GM23248 (cell line): ENCODE results near the gene GTF2H2C.
"Not testable (repeated sequence)": the region's sequence is repeated elsewhere in the genome, so short reads cannot be mapped to it uniquely, and the experiment has no call there.

Experiments used
- EZH2 ChIP-seq: fragments of 200-600 bp; sonication (generic); IDR thresholded peaks from 2 replicates; pipeline ENCODE4 v1.6.1; 2018; ENCODE audit warnings: antibody characterized with exemption, mild to moderate bottlenecking; ENCODE audit not compliant: insufficient read depth, poor library complexity, severe bottlenecking
- EZH2phosphoT487 ChIP-seq: fragments of 200-600 bp; sonication (generic); IDR thresholded peaks from 2 replicates; pipeline ENCODE4 v1.6.1; 2018; ENCODE audit warnings: antibody characterized with exemption, moderate library complexity, mild to moderate bottlenecking, low read depth; ENCODE audit not compliant: insufficient read depth

- TF ChIP-seq EZH2phosphoT487, EZH2: not testable (repeated sequence)
These were observed 8.1 kb downstream of the GTF2H2C start for GRCh38 chr5:69568072-69568471.
